ENCODE data around the gene FOXA2. TPM values are rescaled to one million over a fixed set of nuclear protein-coding genes. Genes with fewer than 3 reads are reported as not detected.

The FOXA2 gene
- total and polyA plus RNA-seq, 2 of the 13 experiments (the other 11 are each of a cell fraction or from before 2014, with no cell fraction given): 8.8 to 12.2 TPM

DNA sequence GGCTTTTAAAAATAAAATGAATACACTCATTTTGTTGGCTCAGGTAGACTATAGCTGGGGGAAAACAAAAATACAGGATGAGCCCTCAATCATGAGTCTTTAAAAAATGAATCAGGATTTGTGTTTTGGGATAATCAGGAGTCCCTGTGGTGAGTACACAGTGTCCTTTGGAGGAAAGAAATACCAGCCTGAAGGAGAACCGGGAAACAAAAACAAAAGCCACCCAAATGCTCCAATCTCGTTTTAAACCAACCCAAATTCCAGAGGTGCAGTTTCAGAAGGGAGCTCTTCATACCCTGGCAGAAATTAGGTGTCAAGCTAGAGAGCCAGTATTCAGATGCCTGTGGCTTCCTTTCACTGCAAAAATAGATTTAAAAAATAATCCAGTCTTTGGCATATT is 23.3 kb upstream of the FOXA2 start:
- Histone ChIP-seq H3K27ac (ENCODE audit: extremely low read length, insufficient read depth, low read length) (no peak overlapping the region), H3K36me3 (replicated peaks in 1 of 2; ENCODE audit: control insufficient read depth in 1 of 2, insufficient read depth in 2 of 2, low read length in 2 of 2) (no peaks in the 10 kb centered on the region), H3K27me3 (ENCODE audit: control insufficient read depth in 1 of 2, insufficient read depth in 2 of 2, low read length in 2 of 2) (peaks cover 2 to 38% of the 10 kb centered on the region in 2 experiments; a peak in 3 of 5 replicates), H4K20me1 (ENCODE audit: insufficient read depth, low read length) (no peaks in the 10 kb centered on the region), H3K9me3 (ENCODE audit: low read length) (no peaks in the 10 kb centered on the region), H3K4me3 (replicated peaks in 1 of 3; ENCODE audit: insufficient read depth in 1 of 3, low read depth in 2 of 3, low read length in 3 of 3) (no peak overlapping the region), H3K79me2 (ENCODE audit: insufficient read depth, low read length) (no peaks in the 10 kb centered on the region), H2AFZ (ENCODE audit: low read length) (no peak overlapping the region), H3K4me1 (ENCODE audit: insufficient read depth, low read length) (no peaks in the 10 kb centered on the region), H3K4me2 (ENCODE audit: low read depth, low read length) (no peak overlapping the region), H3K9ac (ENCODE audit: insufficient read depth, low read depth, low read length) (no peak overlapping the region)
- FAIRE-seq: no peak
- in situ Hi-C loops (cut with HindIII; ENCODE audit: extremely low pct_ligation_motif_present, low pct_unique_long_range_greater_than_20kb): no loop called here
- intact Hi-C loops (cut with micrococcal nuclease; ENCODE audit: unreplicated experiment): no loop called here
- POLR2A ChIA-PET: no interaction called here
- CTCF ChIA-PET (ENCODE audit: low intra/inter-chr PET ratio, low total read pairs): no interaction called here
- no TSS peak for BruUV-seq (replicated peaks)
- ATAC-seq: no peak
- TF ChIP-seq HMG20B (CRISPR knock-in tag; conservative IDR thresholded peaks at IDR 0.05): no peak
- no peak for TF ChIP-seq KLF9 (CRISPR knock-in tag; IDR thresholded peaks at IDR 0.05; ENCODE audit: low read depth)
- TF ChIP-seq UBTF (CRISPR knock-in tag; IDR thresholded peaks at IDR 0.05): no peak
- TF ChIP-seq, protein P1, sequence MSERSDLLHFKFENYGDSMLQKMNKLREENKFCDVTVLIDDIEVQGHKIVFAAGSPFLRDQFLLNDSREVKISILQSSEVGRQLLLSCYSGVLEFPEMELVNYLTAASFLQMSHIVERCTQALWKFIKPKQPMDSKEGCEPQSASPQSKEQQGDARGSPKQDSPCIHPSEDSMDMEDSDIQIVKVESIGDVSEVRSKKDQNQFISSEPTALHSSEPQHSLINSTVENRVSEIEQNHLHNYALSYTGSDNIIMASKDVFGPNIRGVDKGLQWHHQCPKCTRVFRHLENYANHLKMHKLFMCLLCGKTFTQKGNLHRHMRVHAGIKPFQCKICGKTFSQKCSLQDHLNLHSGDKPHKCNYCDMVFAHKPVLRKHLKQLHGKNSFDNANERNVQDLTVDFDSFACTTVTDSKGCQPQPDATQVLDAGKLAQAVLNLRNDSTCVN (CRISPR knock-in tag; IDR thresholded peaks at IDR 0.05; ENCODE audit: borderline replicate concordance): no peak
- TF ChIP-seq SNAPC2 (CRISPR knock-in tag; IDR thresholded peaks at IDR 0.05): no peak
- TF ChIP-seq ZNF296 (CRISPR knock-in tag; conservative IDR thresholded peaks at IDR 0.05): no peak
- TF ChIP-seq ZNF816 (CRISPR knock-in tag; IDR thresholded peaks at IDR 0.05; ENCODE audit: borderline replicate concordance): no peak
- WGBS (ENCODE audit: low lambda C conversion rate): 1% methylated on average over 2 of the region's 2 CpGs
- DNase-seq (ENCODE audit: low spot score): no peak
